ENCODE data around the gene ABLIM3. TPM values are rescaled to one million over a fixed set of nuclear protein-coding genes. Genes with fewer than 3 reads are reported as not detected.

ABLIM3 gene
- total and polyA plus RNA-seq, 12 donors, result 1.6 to 27.6 (median 12.9) TPM

- peaks cover 0 to 54% of the 10 kb centered on the region in 2 donors for H3K4me1 ChIP-seq (replicated peaks in 1 of 2)
- no peak for DNase-seq
- intact Hi-C loops (cut with DNase I), result no loop called here
- peak overlapping the region in 2 of 5 donors; percentile 66 to 72 for H3K27ac ChIP-seq
- H3K36me3 ChIP-seq (replicated peaks in 1 of 2), result no peaks in the 10 kb centered on the region
- no peaks in the 10 kb centered on the region for H3K9me3 ChIP-seq (replicated peaks in 1 of 3)
- TF ChIP-seq POLR2A (IDR thresholded peaks at IDR 0.05) (no peak), CTCF (IDR thresholded peaks at IDR 0.05) (no peak)
- 68 to 88% (median 71%) methylated on average over 2 of the region's 2 CpGs for WGBS, 4 donors
- H3K4me3 ChIP-seq, result no peak overlapping the region
- H3K27me3 ChIP-seq, result no peaks in the 10 kb centered on the region
These were observed 11.0 kb downstream of the ABLIM3 start for GRCh38 chr5:149152317-149152746.

GRCh38 chr5:149153193-149153750 is 12.0 kb downstream of the ABLIM3 start:
- TF ChIP-seq POLR2A (IDR thresholded peaks at IDR 0.05) (no peak), CTCF (IDR thresholded peaks at IDR 0.05) (no peak)
- Histone ChIP-seq H3K27me3 (no peaks in the 10 kb centered on the region), H3K36me3 (replicated peaks in 1 of 2) (no peaks in the 10 kb centered on the region), H3K9me3 (replicated peaks in 1 of 3) (no peaks in the 10 kb centered on the region), H3K4me3 (no peak overlapping the region), H3K27ac (peak overlapping the region in 3 of 5 donors; percentile 27 to 66 (median 61)), H3K4me1 (replicated peaks in 1 of 2) (peaks cover 0 to 54% of the 10 kb centered on the region in 2 donors)
- DNase-seq, result no peak
- 90 to 95% (median 92%) methylated on average over 4 of the region's 4 CpGs for WGBS, 4 donors
- intact Hi-C loops (cut with DNase I), result no loop called here

GRCh38 chr5:149153751-149154610 is 12.7 kb downstream of the ABLIM3 start:
- Histone ChIP-seq H3K27ac (peak overlapping the region in 3 of 5 donors; percentile 27 to 66 (median 61)), H3K27me3 (no peaks in the 10 kb centered on the region), H3K4me3 (no peak overlapping the region), H3K4me1 (replicated peaks in 1 of 2) (peaks cover 0 to 54% of the 10 kb centered on the region in 2 donors), H3K36me3 (replicated peaks in 1 of 2) (no peaks in the 10 kb centered on the region), H3K9me3 (replicated peaks in 1 of 3) (no peaks in the 10 kb centered on the region)
- intact Hi-C loops (cut with DNase I), result no loop called here
- no peak for TF ChIP-seq POLR2A (IDR thresholded peaks at IDR 0.05)
- TF ChIP-seq CTCF (IDR thresholded peaks at IDR 0.05), result no peak
- 63 to 71% (median 64%) methylated on average over 8 of the region's 8 CpGs for WGBS, 4 donors
- DNase-seq, result peak; percentile 29 to 86 (median 67)

GRCh38 chr5:149154650-149155049 is 13.4 kb downstream of the ABLIM3 start:
- no peaks in the 10 kb centered on the region for H3K27me3 ChIP-seq
- no peak overlapping the region for H3K4me3 ChIP-seq
- TF ChIP-seq CTCF (IDR thresholded peaks at IDR 0.05) (no peak), POLR2A (IDR thresholded peaks at IDR 0.05) (no peak)
- H3K9me3 ChIP-seq (replicated peaks in 1 of 3), result no peaks in the 10 kb centered on the region
- H3K4me1 ChIP-seq (replicated peaks in 1 of 2), result peaks cover 0 to 53% of the 10 kb centered on the region in 2 donors
- intact Hi-C loops (cut with DNase I), result no loop called here
- no peak for DNase-seq
- 96 to 100% (median 97%) methylated on average over 1 of the region's 1 CpG for WGBS, 4 donors
- no peaks in the 10 kb centered on the region for H3K36me3 ChIP-seq (replicated peaks in 1 of 2)
- peak overlapping the region in 2 of 5 donors; percentile 27 to 66 for H3K27ac ChIP-seq

Measured in adrenal gland (tissue), 12 donors.